Skeletal muscle tissue (tissue), 4 donors: ENCODE data around the gene CBLN1. TPM values are rescaled to one million over a fixed set of nuclear protein-coding genes. Genes with fewer than 3 reads are reported as not detected.

Experiments
- H3K27ac ChIP-seq: one replicate; pipeline ENCODE4 v1.7.0; 2013; ENCODE audit warnings: mild to moderate bottlenecking, low read depth, low read length, inconsistent platforms
- H3K27me3 ChIP-seq, 3 donors: one replicate each; pipeline ENCODE4 v1.7.0; 2013; ENCODE audit warnings: low read length in 3 of 3; ENCODE audit not compliant: control insufficient read depth in 3 of 3, insufficient read depth in 3 of 3
- H3K36me3 ChIP-seq, 3 donors: one replicate each; pipeline ENCODE4 v1.7.0; 2013; ENCODE audit warnings: low read length in 3 of 3; ENCODE audit not compliant: control insufficient read depth in 3 of 3, insufficient read depth in 3 of 3
- H3K4me1 ChIP-seq, 3 donors: one replicate each; pipeline ENCODE4 v1.7.0; 2013; ENCODE audit warnings: low read length in 3 of 3, mild to moderate bottlenecking in 3 of 3; ENCODE audit not compliant: control insufficient read depth in 3 of 3, insufficient read depth in 3 of 3
- H3K4me3 ChIP-seq, 3 donors: one replicate each; pipeline ENCODE4 v1.7.0; 2013; ENCODE audit warnings: low read length in 3 of 3
- H3K9ac ChIP-seq, 3 donors: one replicate each; pipeline ENCODE4 v1.7.0; 2013; ENCODE audit warnings: low read length in 3 of 3, mild to moderate bottlenecking in 3 of 3, moderate library complexity in 2 of 3, low read depth in 1 of 3
- H3K9me3 ChIP-seq, 3 donors: one replicate each; pipeline ENCODE4 v1.7.0; 2013; ENCODE audit warnings: low read length in 3 of 3; ENCODE audit not compliant: control insufficient read depth in 3 of 3
- total RNA-seq: library from RNA; depleted of rRNA; stranded (reverse); fragments of >200 nt; gene quantifications from one replicate; pipeline ENCODE4 v1.2.3, GENCODE V29; 2014
- donor health status: Osteomylitis.

The CBLN1 gene
- not detected for total RNA-seq

DNA sequence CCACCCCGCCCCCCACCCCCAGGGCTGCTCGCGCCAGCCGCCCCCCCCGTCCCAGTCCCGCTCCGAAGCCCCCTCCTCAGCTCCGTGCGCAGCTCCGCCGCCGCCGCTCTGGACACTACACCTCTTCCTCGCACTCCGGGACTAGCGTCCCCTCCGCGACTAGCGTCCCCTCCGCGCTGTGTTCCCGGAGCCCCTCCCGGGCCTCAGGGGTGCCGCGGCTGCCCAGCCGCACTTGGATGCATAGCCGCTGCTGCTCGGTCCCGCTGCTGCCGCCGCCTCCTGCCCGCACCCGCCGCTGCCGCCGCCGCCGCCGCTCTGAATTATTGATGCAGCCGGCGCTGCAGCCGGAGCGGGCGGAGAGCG is at the start of gene CBLN1:
Gene CBLN1, minus strand, starts transcription at position 359 of the 363 bp plus-strand sequence. CDS start 373 bp downstream, outside the sequence.
- no peak within 1 kb of the TSS for H3K27ac ChIP-seq
- H3K9ac ChIP-seq, result no peak within 1 kb of the TSS
- H3K4me3 ChIP-seq, result peak within 1 kb of the TSS; percentile 43 to 54 (median 43)
- no peaks in the 10 kb centered on the region for H3K36me3 ChIP-seq
- H3K27me3 ChIP-seq, result peaks cover 78 to 81% (median 78%) of the 10 kb centered on the region in 3 donors
- H3K9me3 ChIP-seq, result no peaks in the 10 kb centered on the region
- H3K4me1 ChIP-seq, result peaks cover 24 to 35% (median 30%) of the 10 kb centered on the region in 3 donors

DNA sequence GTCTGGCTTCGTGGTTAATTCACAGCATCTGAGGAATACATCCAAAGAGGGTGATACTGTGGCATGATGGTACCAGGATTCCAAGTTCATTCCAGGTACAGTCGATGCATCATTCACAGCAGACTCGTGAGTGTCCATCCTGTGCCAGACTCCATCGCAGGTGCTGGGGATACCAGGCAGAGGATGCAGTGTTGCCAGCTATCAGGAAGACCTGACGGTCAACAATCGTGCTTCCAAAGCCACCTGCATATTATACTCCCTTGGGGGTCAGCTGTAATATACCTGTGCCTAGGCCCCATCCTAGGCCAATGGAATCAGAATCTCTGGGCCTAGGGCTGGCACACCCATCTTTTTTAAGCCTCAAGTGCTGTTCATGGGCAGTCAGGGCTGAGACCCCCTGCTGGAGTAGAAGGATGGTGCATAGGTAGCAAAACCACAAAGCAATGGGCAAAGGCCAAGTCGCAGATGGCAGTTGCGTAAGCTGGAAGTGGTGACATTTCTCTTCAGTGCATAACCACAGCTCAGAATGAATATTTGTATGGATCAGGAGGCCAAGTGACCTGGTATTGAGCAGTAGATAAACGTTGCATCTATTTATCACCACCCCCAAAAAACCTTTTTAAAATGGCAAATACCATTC is 49.0 kb upstream of the CBLN1 start:
- no peaks in the 10 kb centered on the region for H3K27me3 ChIP-seq
- H3K4me1 ChIP-seq, result no peaks in the 10 kb centered on the region
- H3K36me3 ChIP-seq, result no peaks in the 10 kb centered on the region
- H3K4me3 ChIP-seq, result no peak overlapping the region
- H3K9me3 ChIP-seq, result no peaks in the 10 kb centered on the region
- no peak overlapping the region for H3K9ac ChIP-seq
- no peak overlapping the region for H3K27ac ChIP-seq

DNA sequence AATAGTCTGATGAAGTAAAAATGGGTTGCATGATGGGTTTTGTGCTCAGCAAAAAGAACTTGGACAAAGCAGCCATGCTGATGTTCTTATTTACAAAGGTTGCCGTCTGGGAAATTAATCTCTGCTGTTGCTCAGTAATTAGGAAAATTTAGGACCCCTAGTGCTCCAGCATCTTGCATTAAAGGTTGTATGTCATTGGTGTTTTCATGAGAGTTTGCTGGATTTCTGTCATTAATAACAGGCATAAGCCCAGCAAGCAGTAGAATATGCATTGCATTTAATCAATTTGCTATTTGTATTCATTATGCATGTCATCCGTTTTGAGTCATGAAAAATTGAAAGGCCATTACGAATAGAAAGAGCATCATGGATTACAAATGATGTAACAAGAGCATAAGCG is 46.7 kb upstream of the CBLN1 start:
- Histone ChIP-seq H3K27me3 (peaks cover 0 to 3% (median 0%) of the 10 kb centered on the region in 3 donors), H3K9me3 (no peaks in the 10 kb centered on the region), H3K27ac (no peak overlapping the region), H3K4me3 (no peak overlapping the region), H3K9ac (no peak overlapping the region), H3K4me1 (no peaks in the 10 kb centered on the region), H3K36me3 (no peaks in the 10 kb centered on the region)

DNA sequence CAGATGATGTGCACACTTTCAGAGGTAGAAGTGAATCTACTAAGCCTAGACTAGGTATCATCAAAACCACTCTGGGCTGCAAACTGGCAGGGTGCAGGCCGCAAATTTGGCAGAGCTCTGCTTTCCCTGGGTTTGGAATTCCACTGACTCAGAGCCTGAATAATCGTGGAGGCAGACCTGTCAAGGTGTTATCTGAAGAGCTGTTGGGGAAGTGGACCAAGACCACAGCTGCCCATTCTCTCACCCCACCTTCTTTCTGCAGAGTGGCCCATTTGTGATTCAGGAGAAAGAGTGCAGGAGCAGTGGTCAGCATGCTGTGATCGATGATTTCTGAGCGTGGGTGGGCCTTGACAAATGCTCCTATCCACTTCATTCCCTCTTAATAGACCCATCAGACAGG is 45.8 kb upstream of the CBLN1 start:
- no peaks in the 10 kb centered on the region for H3K4me1 ChIP-seq
- no peak overlapping the region for H3K4me3 ChIP-seq
- no peak overlapping the region for H3K27ac ChIP-seq
- H3K9me3 ChIP-seq, result no peaks in the 10 kb centered on the region
- H3K36me3 ChIP-seq, result no peaks in the 10 kb centered on the region
- peaks cover 0 to 3% (median 0%) of the 10 kb centered on the region in 3 donors for H3K27me3 ChIP-seq
- no peak overlapping the region for H3K9ac ChIP-seq

DNA sequence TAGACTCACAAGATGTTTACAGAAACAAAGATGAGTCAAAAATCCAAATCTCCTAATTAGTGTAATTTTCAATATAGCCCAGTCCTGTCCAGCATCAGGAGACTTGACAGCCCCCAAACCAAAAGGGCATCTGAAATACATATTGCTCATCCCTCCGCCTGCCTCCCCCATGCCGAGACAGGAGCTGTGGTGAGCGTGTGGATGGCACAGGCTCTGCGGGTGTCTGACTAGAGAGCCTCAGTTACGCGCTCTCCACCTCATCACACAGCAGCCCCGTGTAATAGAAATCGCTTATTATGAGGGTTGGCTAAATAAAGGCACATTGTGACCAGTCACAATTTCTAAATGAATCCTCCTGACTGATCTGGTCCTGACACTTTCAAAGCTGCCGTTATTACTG is 43.1 kb upstream of the CBLN1 start:
- H3K27ac ChIP-seq, result no peak overlapping the region
- H3K27me3 ChIP-seq, result peaks cover 0 to 3% (median 0%) of the 10 kb centered on the region in 3 donors
- H3K4me3 ChIP-seq, result no peak overlapping the region
- peaks cover 0 to 7% (median 0%) of the 10 kb centered on the region in 3 donors for H3K9me3 ChIP-seq
- no peaks in the 10 kb centered on the region for H3K36me3 ChIP-seq
- H3K4me1 ChIP-seq, result no peaks in the 10 kb centered on the region
- no peak overlapping the region for H3K9ac ChIP-seq

DNA sequence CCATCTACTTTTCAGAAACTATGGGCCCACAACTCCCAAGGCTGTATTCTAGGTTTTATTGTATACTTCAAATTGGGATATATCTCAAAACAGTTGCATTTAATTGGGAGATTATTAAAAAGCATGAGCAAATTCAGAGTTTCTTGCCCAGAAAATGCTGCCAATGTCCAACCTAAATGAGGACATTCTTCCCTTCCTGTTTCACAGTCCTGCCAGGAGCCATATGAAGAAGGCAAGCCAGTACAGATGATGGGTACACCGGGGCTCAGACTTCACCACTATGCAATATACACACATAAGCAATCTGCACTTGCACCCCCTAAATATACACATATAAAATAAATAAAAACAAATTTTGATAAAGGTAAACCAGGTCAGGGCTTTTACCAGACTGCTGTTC is 34.0 kb upstream of the CBLN1 start:
- Histone ChIP-seq H3K27me3 (peaks cover 0 to 8% (median 5%) of the 10 kb centered on the region in 3 donors), H3K9ac (no peak overlapping the region), H3K4me1 (no peaks in the 10 kb centered on the region), H3K36me3 (no peaks in the 10 kb centered on the region), H3K27ac (no peak overlapping the region), H3K9me3 (peaks cover 0 to 2% (median 0%) of the 10 kb centered on the region in 3 donors), H3K4me3 (no peak overlapping the region)

DNA sequence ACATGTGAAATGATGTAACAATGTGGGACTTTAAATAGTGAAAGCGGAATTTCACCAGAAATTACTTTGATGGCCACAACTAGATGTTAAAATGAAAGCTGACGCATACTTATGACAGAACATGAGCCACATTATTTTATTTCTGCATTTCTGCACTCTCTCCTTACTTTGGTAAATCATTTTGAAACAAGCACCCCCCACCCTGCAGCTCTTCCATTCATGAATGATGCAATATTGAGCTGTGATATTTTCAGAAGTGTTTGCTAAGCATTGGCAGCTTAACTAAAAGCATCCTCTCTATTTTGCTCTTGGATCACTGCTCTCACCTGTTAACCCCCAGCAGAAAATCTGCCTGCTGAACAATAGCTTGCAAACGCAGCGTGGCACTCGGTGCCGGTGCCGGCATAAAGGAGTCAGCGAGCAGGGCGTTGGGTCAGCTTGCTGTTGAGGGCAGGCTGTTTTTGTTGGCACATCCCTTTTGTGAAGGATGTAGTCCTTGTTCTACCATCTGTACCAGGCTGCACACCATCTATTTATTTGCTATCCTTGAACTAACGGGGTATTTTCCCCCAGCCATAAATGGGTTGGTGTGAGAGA is 30.8 kb upstream of the CBLN1 start:
- Histone ChIP-seq H3K36me3 (no peaks in the 10 kb centered on the region), H3K27ac (no peak overlapping the region), H3K9me3 (no peaks in the 10 kb centered on the region), H3K27me3 (peaks cover 0 to 8% (median 5%) of the 10 kb centered on the region in 3 donors), H3K4me3 (no peak overlapping the region), H3K4me1 (no peaks in the 10 kb centered on the region), H3K9ac (no peak overlapping the region)

DNA sequence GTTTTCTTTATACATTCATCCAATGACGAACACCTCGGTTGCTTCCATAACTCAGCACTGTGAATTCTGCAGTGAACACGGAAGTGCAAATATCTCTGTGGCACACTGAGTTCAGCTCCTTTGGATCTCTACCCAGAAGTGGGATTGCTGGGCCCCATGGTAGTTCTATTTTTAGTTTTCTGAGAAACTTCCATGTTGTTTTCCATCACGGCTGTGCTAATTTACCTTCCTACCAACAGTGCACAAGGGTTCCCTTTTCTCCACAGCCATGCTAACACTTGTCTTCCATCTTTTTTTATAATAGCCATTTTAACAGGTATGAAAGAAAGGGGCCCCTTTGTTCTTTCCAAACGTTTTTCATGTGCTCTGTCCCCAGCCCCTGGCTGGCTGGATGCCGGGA is 30.2 kb upstream of the CBLN1 start:
- no peaks in the 10 kb centered on the region for H3K36me3 ChIP-seq
- H3K9ac ChIP-seq, result no peak overlapping the region
- peaks cover 0 to 8% (median 8%) of the 10 kb centered on the region in 3 donors for H3K27me3 ChIP-seq
- H3K9me3 ChIP-seq, result no peaks in the 10 kb centered on the region
- no peak overlapping the region for H3K4me3 ChIP-seq
- no peaks in the 10 kb centered on the region for H3K4me1 ChIP-seq
- H3K27ac ChIP-seq, result no peak overlapping the region

DNA sequence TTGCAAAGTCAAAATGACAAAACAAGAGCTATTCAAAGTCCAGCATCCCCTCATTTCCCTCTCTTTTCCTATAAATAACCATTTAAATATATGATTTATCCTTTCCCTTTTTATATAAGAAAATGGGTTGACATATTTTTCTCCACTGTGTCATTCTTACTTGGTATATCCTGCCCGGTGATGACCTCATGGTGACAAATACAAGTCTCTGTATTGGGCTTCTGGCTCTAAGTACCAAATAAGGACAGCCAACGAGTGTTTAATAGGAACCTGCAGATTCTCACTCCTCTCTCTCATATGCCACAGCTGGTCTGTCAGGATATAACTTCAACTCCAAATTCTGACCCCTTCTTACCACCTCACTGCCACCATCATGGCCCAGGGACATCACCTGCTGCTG is 25.5 kb upstream of the CBLN1 start:
- no peaks in the 10 kb centered on the region for H3K9me3 ChIP-seq

DNA sequence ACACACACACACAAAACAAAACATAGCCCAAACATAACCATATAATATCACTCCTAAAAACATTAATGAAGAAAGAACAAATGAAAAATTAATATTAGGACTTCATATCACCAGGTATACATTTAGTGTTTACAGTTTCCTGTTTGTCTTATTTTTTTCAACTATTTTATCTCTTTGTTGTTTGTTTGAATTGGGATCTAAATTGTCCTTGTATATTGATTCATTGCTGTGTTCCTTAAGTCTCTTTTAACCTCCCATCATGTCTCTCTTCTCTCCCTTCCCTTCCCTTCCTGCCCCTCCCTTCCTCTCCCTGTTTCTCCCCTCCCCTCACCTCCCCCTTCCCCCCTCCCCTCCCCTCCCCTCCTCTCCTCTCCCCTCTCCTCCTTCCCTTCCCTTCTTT is 23.8 kb upstream of the CBLN1 start:
- no peaks in the 10 kb centered on the region for H3K36me3 ChIP-seq
- no peak overlapping the region for H3K27ac ChIP-seq
- no peaks in the 10 kb centered on the region for H3K4me1 ChIP-seq
- H3K4me3 ChIP-seq, result no peak overlapping the region
- peaks cover 0 to 6% (median 5%) of the 10 kb centered on the region in 3 donors for H3K27me3 ChIP-seq
- no peak overlapping the region for H3K9ac ChIP-seq
- no peaks in the 10 kb centered on the region for H3K9me3 ChIP-seq

More for the DNA sequence above, 25.5 kb upstream of the CBLN1 start:
- Histone ChIP-seq H3K4me1 (no peaks in the 10 kb centered on the region), H3K27ac (no peak overlapping the region), H3K27me3 (peaks cover 0 to 8% (median 7%) of the 10 kb centered on the region in 3 donors), H3K9ac (no peak overlapping the region), H3K4me3 (no peak overlapping the region), H3K36me3 (no peaks in the 10 kb centered on the region)
